Sigmoid colon (tissue), 3 donors: Measurements from ENCODE around the gene NOSIP.

ENCODE experiments used
- CTCF ChIP-seq, 4 experiments: fragments of 450-650 bp in 3 of 4; fragments of 200-600 bp in 1 of 4; IDR thresholded peaks; one replicate each; pipeline ENCODE4 v1.5.1; 2016 to 2019; ENCODE audit warnings: antibody characterized with exemption in 4 of 4, mild to moderate bottlenecking in 3 of 4, moderate library complexity in 2 of 4
- POLR2A ChIP-seq, 2 donors: fragments of 450-650 bp; IDR thresholded peaks; one replicate each; pipeline ENCODE4 v1.6.1; 2016; ENCODE audit warnings: antibody characterized with exemption in 2 of 2, mild to moderate bottlenecking in 2 of 2, moderate library complexity in 2 of 2

DNA sequence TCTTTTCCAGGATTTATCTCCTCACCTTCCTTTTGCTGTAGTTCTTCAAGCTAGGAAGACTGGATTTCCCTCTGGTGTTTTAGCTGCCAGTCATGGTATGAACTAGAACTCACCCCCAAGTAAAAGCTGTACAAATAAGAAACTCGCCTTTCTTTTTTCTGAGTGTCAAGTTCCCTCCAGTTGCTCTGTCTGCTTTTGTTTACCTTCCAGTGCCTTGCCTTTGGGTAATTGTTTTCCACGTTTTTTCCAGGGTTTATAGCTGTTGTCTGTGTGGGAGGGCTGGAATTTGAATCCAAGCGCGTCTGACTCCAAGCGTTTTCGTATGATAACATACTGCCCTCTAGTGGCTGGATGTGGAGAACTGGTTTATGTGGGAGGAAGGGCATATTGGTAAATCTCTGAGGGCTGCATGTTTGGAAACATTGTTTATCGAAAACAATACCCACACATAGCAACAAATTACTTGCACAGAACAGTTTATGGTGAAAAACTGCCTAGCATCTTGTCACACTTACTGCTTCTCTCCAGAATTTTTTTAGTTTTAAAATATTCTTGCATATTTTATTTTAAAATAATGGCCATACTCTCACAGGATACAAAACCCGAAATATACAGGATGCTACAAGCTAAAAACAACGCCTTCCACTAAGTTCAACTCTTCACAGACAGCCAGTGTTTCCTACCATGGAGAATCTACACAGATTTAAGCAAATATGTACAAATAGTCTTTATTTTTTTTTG, 33.4 kb downstream of the NOSIP start:
- TF ChIP-seq POLR2A (IDR thresholded peaks at IDR 0.05) (no peak), CTCF (IDR thresholded peaks at IDR 0.05) (peak; percentile 74 to 94 (median 88))
